NCI-H510A (cell line): ENCODE results near the gene SGCA.

Experiments
- DNase-seq: peaks from one replicate; lab custom pipeline; 2025; lab: John Stamatoyannopoulos, UW

SGCA gene

GRCh38 chr17:50194934-50195865 is 29.4 kb downstream of the SGCA start:
- DNase-seq: no peak

GRCh38 chr17:50196036-50196435 is 30.2 kb downstream of the SGCA start:
- DNase-seq: no peak

GRCh38 chr17:50196826-50197225 is 31.0 kb downstream of the SGCA start:
- no peak for DNase-seq

GRCh38 chr17:50198026-50198669 is 32.3 kb downstream of the SGCA start:
- DNase-seq: peak; percentile 38

GRCh38 chr17:50199211-50199802 is 33.5 kb downstream of the SGCA start:
- no peak for DNase-seq

DNA sequence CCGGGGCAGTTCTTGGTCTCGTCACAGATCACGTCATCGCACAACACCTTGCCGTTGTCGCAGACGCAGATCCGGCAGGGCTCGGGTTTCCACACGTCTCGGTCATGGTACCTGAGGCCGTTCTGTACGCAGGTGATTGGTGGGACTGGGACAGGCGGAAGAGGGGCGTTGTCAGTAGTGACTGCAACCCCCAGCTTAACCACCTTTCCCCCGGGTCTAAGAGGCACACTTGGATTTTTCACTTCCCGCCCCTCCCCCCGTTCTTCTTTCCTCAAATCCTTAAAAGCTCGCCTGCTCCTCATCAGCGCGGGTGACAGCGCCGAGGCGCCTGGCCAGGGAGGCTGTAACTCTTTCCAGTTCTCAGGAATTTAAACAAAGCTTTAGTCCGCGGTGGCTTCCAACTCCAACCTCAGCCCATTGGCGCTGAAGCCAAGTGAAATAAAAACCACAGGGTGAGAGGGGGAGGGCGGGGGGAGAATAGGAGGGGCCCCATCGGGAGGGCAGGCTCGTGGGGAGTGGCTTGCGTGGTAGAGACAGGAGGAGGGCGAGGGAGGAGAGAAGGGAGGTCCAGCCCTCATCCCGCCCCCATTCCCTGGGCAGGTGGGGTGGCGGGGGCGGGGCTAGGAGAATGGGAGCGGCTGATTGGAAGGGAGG is 34.1 kb downstream of the SGCA start:
- peak; percentile 92 for DNase-seq

- peak; percentile 64 for DNase-seq
Observed at GRCh38 chr17:50200457-50201275, 34.9 kb downstream of the SGCA start.

DNA sequence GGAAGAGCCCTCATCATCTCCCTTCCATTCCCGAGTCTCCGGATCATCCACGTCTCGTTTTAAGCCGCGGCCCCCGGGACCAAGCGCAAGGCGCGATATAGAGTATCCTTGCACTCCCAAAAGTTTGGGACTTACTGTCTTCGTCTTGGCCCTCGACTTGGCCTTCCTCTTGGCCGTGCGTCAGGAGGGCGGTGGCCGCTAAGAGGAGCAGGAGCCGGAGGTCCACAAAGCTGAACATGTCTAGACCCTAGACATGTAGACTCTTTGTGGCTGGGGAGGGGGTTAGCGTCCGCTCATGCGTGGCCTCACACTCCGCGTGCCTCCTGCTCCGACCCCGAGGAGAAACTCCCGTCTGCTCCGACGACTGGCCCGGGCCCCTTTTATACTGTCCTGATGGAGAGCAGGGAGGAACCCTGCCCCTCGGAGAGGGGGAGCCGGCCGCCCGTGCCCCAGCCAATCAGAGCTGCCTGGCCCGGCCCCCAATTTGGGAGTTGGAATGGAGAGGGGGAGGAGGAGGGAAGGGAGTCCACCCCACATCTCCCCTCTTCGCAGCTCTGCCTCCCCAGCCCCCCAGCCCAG is 35.6 kb downstream of the SGCA start, which contains the start of gene COL1A1:
Gene COL1A1 (minus strand): TSS at position 356 of the 579 bp plus-strand sequence. CDS start 118 bp downstream, at position 238.
- no peak for DNase-seq

- DNase-seq: no peak
Observed at GRCh38 chr17:50203086-50203485, 37.3 kb downstream of the SGCA start.

GRCh38 chr17:50203604-50204345 is 38.0 kb downstream of the SGCA start:
- no peak for DNase-seq

GRCh38 chr17:50204431-50204830 is 38.6 kb downstream of the SGCA start:
- DNase-seq: no peak

- no peak for DNase-seq
Observed at GRCh38 chr17:50205111-50205962, 39.5 kb downstream of the SGCA start.

- DNase-seq: no peak
Observed at GRCh38 chr17:50205963-50206505, 40.2 kb downstream of the SGCA start.

DNA sequence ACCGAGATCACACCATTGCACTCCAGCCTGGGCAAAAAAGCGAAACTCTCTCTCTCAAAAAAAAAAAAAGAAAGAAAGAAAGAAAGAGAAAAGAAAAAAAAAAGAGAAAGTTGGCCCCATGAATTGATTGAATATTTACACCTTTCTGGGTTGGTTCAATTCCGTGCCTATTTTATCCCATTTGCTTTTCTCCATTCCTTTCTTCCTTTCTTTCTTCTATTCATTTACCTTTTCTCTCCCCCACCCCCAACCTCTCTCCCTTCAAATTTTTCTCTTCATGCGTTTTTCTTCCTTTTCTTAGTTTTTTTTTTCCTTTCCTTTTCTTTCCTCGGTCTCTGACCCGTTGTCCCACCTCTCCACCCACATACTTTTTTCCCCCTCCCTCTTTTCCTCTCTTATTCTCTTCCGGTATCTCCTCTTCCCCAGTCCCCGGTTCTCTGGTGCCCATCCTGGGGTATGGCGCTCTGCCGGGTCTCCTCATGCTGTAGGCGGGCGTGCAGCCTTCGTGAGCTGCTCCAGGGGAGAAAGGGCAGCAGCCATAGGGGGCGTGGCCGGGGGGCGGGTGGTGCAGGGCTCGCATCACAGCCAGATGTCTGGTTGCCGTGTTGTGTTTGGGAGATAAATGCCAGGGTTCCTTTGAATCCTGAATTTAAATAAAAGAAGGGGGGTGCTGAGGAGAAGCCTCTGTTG is 40.9 kb downstream of the SGCA start:
- DNase-seq: peak; percentile 59

DNA sequence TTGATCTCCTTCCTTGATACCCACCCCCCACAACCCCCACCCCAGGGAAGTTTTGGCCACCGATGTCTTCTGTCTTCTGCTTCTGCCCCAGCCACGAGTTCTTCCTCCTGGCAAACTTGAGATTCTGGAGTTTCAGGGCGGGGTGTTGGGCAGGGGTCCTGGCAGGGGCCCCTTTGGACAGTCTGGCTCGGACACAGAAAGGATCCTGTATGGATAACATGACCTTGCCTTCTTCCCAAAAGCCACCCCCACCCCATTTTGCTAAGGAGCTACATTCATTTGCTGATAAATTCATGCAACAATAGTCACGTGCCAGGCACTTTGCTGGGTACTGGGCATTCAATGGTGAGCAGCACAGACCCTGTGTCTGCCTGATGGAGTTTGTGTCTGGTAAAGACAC is 41.5 kb downstream of the SGCA start:
- DNase-seq: no peak

- no peak for DNase-seq
Observed at GRCh38 chr17:50207792-50208567, 42.2 kb downstream of the SGCA start.

DNA sequence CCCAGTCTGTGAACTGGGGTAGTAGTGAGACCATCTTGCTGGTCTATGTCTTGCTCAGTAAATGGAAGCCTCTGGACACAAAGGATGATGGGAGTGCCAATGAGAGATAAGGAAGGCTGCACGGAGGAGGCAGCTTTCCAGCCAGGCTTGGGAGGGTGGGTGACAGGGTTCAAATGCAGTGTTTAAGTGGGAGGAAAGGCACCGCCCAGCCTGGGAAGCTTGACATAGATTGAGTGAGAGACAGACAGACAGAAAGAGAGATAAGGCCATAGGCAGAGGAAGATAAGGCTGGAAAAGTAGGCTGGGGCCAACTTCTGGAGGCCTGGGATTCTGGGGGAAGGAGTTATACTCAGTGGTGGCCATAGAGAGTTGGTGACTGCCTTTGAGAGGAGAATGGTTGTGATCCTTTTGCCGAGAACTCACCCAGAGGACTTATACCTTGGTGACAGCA is 42.8 kb downstream of the SGCA start:
- no peak for DNase-seq

GRCh38 chr17:50209133-50209471 is 43.3 kb downstream of the SGCA start:
- DNase-seq: no peak
